Loucy (cell line): ENCODE data around the gene SEMA4C.

Source experiments
- CTCF ChIP-seq: fragments of 200-600 bp; sonication (generic); conservative IDR thresholded peaks from 2 replicates; pipeline ENCODE4 v1.5.1; 2014; ENCODE audit warnings: mild to moderate bottlenecking, antibody characterized with exemption, low read length
- EZH2phosphoT487 ChIP-seq: fragments of 200-600 bp; IDR thresholded peaks from 2 replicates; pipeline ENCODE4 v1.6.1; 2018; ENCODE audit warnings: antibody characterized with exemption, mild to moderate bottlenecking, moderate library complexity, borderline replicate concordance

GRCh38 chr2:96852667-96853066, 17.2 kb downstream of the SEMA4C start:
- no peak for TF ChIP-seq CTCF
- TF ChIP-seq EZH2phosphoT487: no peak
